Limb (tissue), 2 donors: ENCODE measurements around the gene MEP1B.

Experiments
- DNase-seq, 2 donors: peaks; one replicate each; pipeline ENCODE4 v3.0.0-alpha.2; 2016; ENCODE audit errors: extremely low spot score in 2 of 2

The MEP1B gene

GRCh38 chr18:32264401-32264800, 74.6 kb downstream of the MEP1B start:
- no peak for DNase-seq

GRCh38 chr18:32267463-32267862, 77.6 kb downstream of the MEP1B start:
- DNase-seq = no peak
